Measurements from ENCODE around the gene CSRNP2.

CSRNP2 gene

GRCh38 chr12:51065530-51065929 lies 17.9 kb downstream of the CSRNP2 start:
- TF ChIP-seq CTCF (IDR thresholded peaks at IDR 0.05; ENCODE audit: low read depth, low read length), result no peak
- no peak for DNase-seq (ENCODE audit: extremely low read depth, low read depth)

GRCh38 chr12:51062631-51063397 lies 20.6 kb downstream of the CSRNP2 start:
- TF ChIP-seq CTCF (IDR thresholded peaks at IDR 0.05; ENCODE audit: low read depth, low read length), result no peak
- DNase-seq (ENCODE audit: extremely low read depth, low read depth), result no peak

GRCh38 chr12:51059086-51059485 lies 24.3 kb downstream of the CSRNP2 start:
- TF ChIP-seq CTCF (IDR thresholded peaks at IDR 0.05; ENCODE audit: low read depth, low read length), result no peak
- no peak for DNase-seq (ENCODE audit: extremely low read depth, low read depth)

GRCh38 chr12:51056242-51056641 lies 27.2 kb downstream of the CSRNP2 start:
- DNase-seq (ENCODE audit: extremely low read depth, low read depth), result no peak
- TF ChIP-seq CTCF (IDR thresholded peaks at IDR 0.05; ENCODE audit: low read depth, low read length), result no peak

- no peak for DNase-seq (ENCODE audit: extremely low read depth, low read depth)
- TF ChIP-seq CTCF (IDR thresholded peaks at IDR 0.05; ENCODE audit: low read depth, low read length), result no peak
Observed at GRCh38 chr12:51055060-51055459, 28.3 kb downstream of the CSRNP2 start.

GRCh38 chr12:51051787-51052186 lies 31.6 kb downstream of the CSRNP2 start:
- no peak for DNase-seq (ENCODE audit: extremely low read depth, low read depth)
- no peak for TF ChIP-seq CTCF (IDR thresholded peaks at IDR 0.05; ENCODE audit: low read depth, low read length)

GRCh38 chr12:51049525-51049924 lies 33.9 kb downstream of the CSRNP2 start:
- TF ChIP-seq CTCF (IDR thresholded peaks at IDR 0.05; ENCODE audit: low read depth, low read length), result no peak
- DNase-seq (ENCODE audit: extremely low read depth, low read depth), result no peak

All from AG09319 (cell line).